ENCODE measurements around the gene DAAM1.

The DAAM1 gene

DNA sequence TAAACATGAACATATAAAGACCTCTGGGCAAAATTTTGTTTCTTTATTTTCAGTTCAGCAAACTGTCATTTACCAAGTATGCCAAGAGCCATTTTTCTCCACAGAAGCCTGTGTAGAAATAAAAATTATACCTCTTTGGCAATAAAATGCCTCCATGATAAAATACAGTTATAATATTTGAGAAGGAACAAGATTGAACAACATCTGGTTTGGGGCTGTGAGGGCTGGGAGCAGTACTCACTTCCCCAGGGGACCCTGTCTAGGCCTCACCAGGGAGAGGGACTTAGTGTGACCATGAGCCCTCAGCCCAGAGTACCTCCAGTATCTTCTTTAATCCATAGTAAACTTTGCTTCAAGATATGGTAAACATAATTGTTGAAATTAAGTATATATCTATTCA is 65.1 kb downstream of the DAAM1 start:
- no peak for TF ChIP-seq CTCF (conservative IDR thresholded peaks at IDR 0.05; ENCODE audit: low read depth)
- no peak overlapping the region for H3K27ac ChIP-seq
- DNase-seq (ENCODE audit: low spot score), result no peak
- POLR2A ChIA-PET (ENCODE audit: low non-redundant PET), result no interaction called here
- CTCF ChIA-PET, result no interaction called here

DNA sequence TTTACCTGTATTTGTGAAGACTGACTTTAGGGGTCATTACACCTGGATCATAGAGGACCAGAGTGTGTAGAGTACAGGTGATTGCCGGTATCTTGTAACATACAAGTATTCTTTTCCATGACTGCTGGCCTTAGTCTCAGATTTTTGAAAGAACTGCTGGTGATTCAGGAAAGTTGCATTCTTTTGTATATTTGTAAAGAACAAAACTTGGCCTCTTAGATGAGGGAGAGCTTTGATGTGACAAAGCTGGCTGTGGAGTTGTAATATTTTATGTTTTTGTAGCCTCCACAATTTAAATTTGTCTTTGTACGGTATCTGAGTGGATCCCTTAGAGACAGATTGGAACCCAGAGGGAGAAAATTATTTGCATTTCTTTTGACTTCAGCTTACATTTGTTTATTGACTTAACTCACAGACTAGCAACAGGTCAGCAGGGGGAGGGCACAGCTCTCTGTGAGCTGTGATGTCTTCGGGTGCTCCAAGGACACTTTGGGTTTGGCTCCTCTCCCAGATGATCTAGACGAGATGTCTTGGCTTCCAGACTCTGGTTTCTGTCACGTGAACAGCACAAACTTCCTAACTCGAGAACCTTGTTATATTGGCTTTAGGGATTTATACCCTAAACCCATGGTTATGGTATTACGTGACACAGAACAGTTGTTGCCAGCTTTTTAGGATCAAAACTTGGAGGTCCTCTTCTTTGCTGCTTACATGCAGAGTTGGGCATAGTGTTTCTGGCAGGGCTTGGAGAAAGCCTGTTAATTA is 65.9 kb downstream of the DAAM1 start:
- DNase-seq (ENCODE audit: low spot score), result no peak
- TF ChIP-seq CTCF (conservative IDR thresholded peaks at IDR 0.05; ENCODE audit: low read depth), result no peak
- H3K27ac ChIP-seq, result peak overlapping the region; percentile 58
- CTCF ChIA-PET, result no interaction called here
- POLR2A ChIA-PET (ENCODE audit: low non-redundant PET), result no interaction called here

GRCh38 chr14:59254911-59255545 is 66.6 kb downstream of the DAAM1 start:
- no peak for TF ChIP-seq CTCF (conservative IDR thresholded peaks at IDR 0.05; ENCODE audit: low read depth)
- DNase-seq (ENCODE audit: low spot score), result no peak
- ChIA-PET POLR2A (ENCODE audit: low non-redundant PET) (no interaction called here), CTCF (no interaction called here)
- peak overlapping the region; percentile 58 for H3K27ac ChIP-seq

GRCh38 chr14:59256331-59256730 is 67.9 kb downstream of the DAAM1 start:
- TF ChIP-seq CTCF (conservative IDR thresholded peaks at IDR 0.05; ENCODE audit: low read depth), result no peak
- H3K27ac ChIP-seq, result no peak overlapping the region
- POLR2A ChIA-PET (ENCODE audit: low non-redundant PET), result no interaction called here
- CTCF ChIA-PET, result no interaction called here
- DNase-seq (ENCODE audit: low spot score), result no peak

GRCh38 chr14:59261334-59261733 is 72.9 kb downstream of the DAAM1 start:
- no peak overlapping the region for H3K27ac ChIP-seq
- CTCF ChIA-PET, result interaction anchor here (0.6 kb wide), 1 partner anchor 52 kb away, joined by 4 read pairs; no protein-coding TSS in a partner anchor
- TF ChIP-seq CTCF (conservative IDR thresholded peaks at IDR 0.05; ENCODE audit: low read depth), result no peak
- DNase-seq (ENCODE audit: low spot score), result no peak
- POLR2A ChIA-PET (ENCODE audit: low non-redundant PET), result no interaction called here

DNA sequence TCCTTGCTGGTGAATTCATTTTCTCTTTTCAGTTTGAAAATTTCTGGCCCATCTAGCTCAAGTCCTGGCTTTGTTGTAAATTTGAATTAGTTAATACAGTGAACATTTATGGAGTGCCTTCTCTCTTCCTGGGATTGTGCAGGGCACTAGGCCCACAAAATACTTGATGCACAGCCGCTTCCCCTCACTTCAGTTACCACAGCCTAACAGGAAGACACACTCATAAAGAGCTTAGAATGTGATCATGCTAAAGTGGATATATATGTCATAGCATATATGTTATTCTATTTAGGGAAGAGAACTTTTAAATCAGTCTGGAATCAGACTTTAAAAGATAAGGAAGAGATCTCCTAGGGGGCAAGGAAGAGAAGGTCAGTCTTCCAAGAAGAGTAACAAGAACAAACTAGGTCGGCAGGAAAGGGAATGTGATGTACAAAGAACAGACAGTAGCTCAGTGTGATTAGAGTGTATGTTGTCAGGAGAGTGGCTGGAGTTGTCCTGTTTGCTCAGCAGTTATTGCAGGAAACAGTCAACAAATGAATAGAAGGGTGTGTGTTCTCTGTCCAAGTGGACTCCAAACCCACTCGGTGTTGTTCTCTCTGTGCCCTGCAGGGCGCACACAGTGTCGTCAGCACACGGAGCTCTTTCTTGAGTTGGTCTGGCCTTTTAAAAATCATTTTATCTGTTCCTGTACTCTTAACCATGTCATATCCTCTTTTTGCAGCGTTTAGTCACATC is 74.4 kb downstream of the DAAM1 start:
- no peak overlapping the region for H3K27ac ChIP-seq
- DNase-seq (ENCODE audit: low spot score), result no peak
- CTCF ChIA-PET, result no interaction called here
- TF ChIP-seq CTCF (conservative IDR thresholded peaks at IDR 0.05; ENCODE audit: low read depth), result no peak
- POLR2A ChIA-PET (ENCODE audit: low non-redundant PET), result no interaction called here
